ENCODE measurements around the gene TRPV2. TPM values are rescaled to one million over a fixed set of nuclear protein-coding genes. Genes with fewer than 3 reads are reported as not detected.

The TRPV2 gene
- total and polyA plus RNA-seq, 10 of the 15 experiments (the other 5 are each of a cell fraction or from before 2014, with no cell fraction given), result 8.9 to 94.4 (median 54.1) TPM

- TF ChIP-seq NR2C2 (IDR thresholded peaks at IDR 0.05; ENCODE audit: borderline replicate concordance, control insufficient read depth, insufficient read length, low read depth), result no peak
- no peak for TF ChIP-seq TCF3 (IDR thresholded peaks at IDR 0.05; ENCODE audit: borderline replicate concordance, insufficient read depth, low read depth, low read length)
- TF ChIP-seq JUNB (IDR thresholded peaks at IDR 0.05), result peak; percentile 85
- peak; percentile 57; the same call in 1 of the 2 replicates for TF ChIP-seq CREB1 (IDR thresholded peaks at IDR 0.05; ENCODE audit: low read depth)
- no peak for TF ChIP-seq MAX (IDR thresholded peaks at IDR 0.05; ENCODE audit: low read depth, low read length)
- no peak for TF ChIP-seq USF1 (IDR thresholded peaks at IDR 0.05; ENCODE audit: borderline replicate concordance, extremely low read length, insufficient read depth, low read depth, low read length)
- TF ChIP-seq ZSCAN29 (IDR thresholded peaks at IDR 0.05), result no peak
- TF ChIP-seq BCLAF1 (IDR thresholded peaks at IDR 0.05), result no peak
- TF ChIP-seq PAX5 (IDR thresholded peaks at IDR 0.05; ENCODE audit: borderline replicate concordance, low read depth, low read length), result no peak
- peak; percentile 73 to 78; a peak in 3 of 4 replicates for TF ChIP-seq IKZF2 (IDR thresholded peaks at IDR 0.05)
- TF ChIP-seq NFIC (IDR thresholded peaks at IDR 0.05; ENCODE audit: low read depth, low read length), result peak; percentile 76; the same call in 1 of the 2 replicates
- peak in 1 of 2 experiments; percentile 19; a peak in 1 of 3 replicates for TF ChIP-seq EGR1 (IDR thresholded peaks at IDR 0.05; ENCODE audit: borderline replicate concordance in 1 of 2, low read depth in 2 of 2, low read length in 2 of 2)
- TF ChIP-seq BCL3 (IDR thresholded peaks at IDR 0.05; ENCODE audit: borderline replicate concordance, insufficient read depth, low read depth, low read length, poor library complexity, severe bottlenecking), result peak; percentile 99
- TF ChIP-seq RB1 (IDR thresholded peaks at IDR 0.05; ENCODE audit: borderline replicate concordance), result peak; percentile 81; the same call in 1 of the 2 replicates
- no peak for TF ChIP-seq ZBTB33 (IDR thresholded peaks at IDR 0.05)
- TF ChIP-seq YBX1 (IDR thresholded peaks at IDR 0.05), result no peak
- TF ChIP-seq SREBF1 (IDR thresholded peaks at IDR 0.05; ENCODE audit: low read length), result no peak
- TF ChIP-seq IKZF1 (conservative IDR thresholded peaks at IDR 0.05), result peak; percentile 82
- no peak for TF ChIP-seq ASH2L (IDR thresholded peaks at IDR 0.05; ENCODE audit: borderline replicate concordance, low read depth)
- TF ChIP-seq RFX5 (IDR thresholded peaks at IDR 0.05; ENCODE audit: low read depth, low read length), result no peak
Observed at GRCh38 chr17:16407911-16408588, 7.3 kb upstream of the TRPV2 start (continued).

Measured in GM12878 (cell line).